Natural killer cell (primary cell): Measurements from ENCODE around the gene PKHD1. TPM values are rescaled to one million over a fixed set of nuclear protein-coding genes. Genes with fewer than 3 reads are reported as not detected.

ENCODE experiments used
- ATAC-seq, 3 donors: fragments of 150-1000 bp in 2 of 3; fragments of 200-7000 bp in 1 of 3; cut with Tn5 transposase; 1 replicate in 1 of 3; 2 replicates in 2 of 3; pipeline ENCODE4 v1.10.0; 2021; ENCODE audit warnings: mild to moderate bottlenecking in 2 of 3, moderate library complexity in 2 of 3
- DNase-seq, 2 donors: peaks; one replicate each; pipeline versions ENCODE4 v3.0.0 to v3.0.0-alpha.2; 2013 to 2021; ENCODE audit warnings: mixed read lengths in 1 of 2
- H3K27ac ChIP-seq: one replicate; pipeline ENCODE4 v1.5.1; 2013; ENCODE audit warnings: mild to moderate bottlenecking, low read length
- H3K27me3 ChIP-seq: one replicate; pipeline ENCODE4 v1.6.1; 2013; ENCODE audit warnings: low read length; ENCODE audit not compliant: control insufficient read depth, insufficient read depth
- H3K36me3 ChIP-seq: one replicate; pipeline ENCODE4 v1.6.1; 2013; ENCODE audit warnings: low read length; ENCODE audit not compliant: control insufficient read depth, insufficient read depth
- H3K4me1 ChIP-seq: one replicate; pipeline ENCODE4 v1.6.1; 2013; ENCODE audit warnings: low read length; ENCODE audit not compliant: control insufficient read depth, insufficient read depth
- H3K4me3 ChIP-seq: one replicate; pipeline ENCODE4 v1.5.1; 2013; ENCODE audit warnings: low read length
- H3K9me3 ChIP-seq: one replicate; pipeline ENCODE4 v1.6.1; 2013; ENCODE audit warnings: low read length; ENCODE audit not compliant: control insufficient read depth, insufficient read depth
- H3K27ac Mint-ChIP-seq, 2 donors: one replicate each; pipeline ENCODE4 v1.8.0; 2022; ENCODE audit warnings: mild to moderate bottlenecking in 2 of 2, mixed read lengths in 2 of 2, moderate library complexity in 1 of 2
- H3K27me3 Mint-ChIP-seq, 2 donors: one replicate each; pipeline ENCODE4 v1.8.0; 2022; ENCODE audit warnings: low read depth in 2 of 2, mixed read lengths in 2 of 2
- H3K36me3 Mint-ChIP-seq: one replicate; pipeline ENCODE4 v1.8.0; 2022; ENCODE audit warnings: mixed read lengths
- H3K4me1 Mint-ChIP-seq, 2 donors: one replicate each; pipeline ENCODE4 v1.8.0; 2022; ENCODE audit warnings: mixed read lengths in 2 of 2
- H3K4me3 Mint-ChIP-seq: one replicate; pipeline ENCODE4 v1.8.0; 2022; ENCODE audit warnings: mild to moderate bottlenecking, moderate library complexity, mixed read lengths
- H3K9me3 Mint-ChIP-seq, 2 donors: one replicate each; pipeline ENCODE4 v1.8.0; 2022; ENCODE audit warnings: mixed read lengths in 2 of 2
- WGBS: methylation state at CpG from one replicate; pipeline ENCODE4 v1.1.7; 2013; ENCODE audit warnings: missing lambda C conversion rate; ENCODE audit not compliant: insufficient coverage; 5-methylcytosine and 5-hydroxymethylcytosine counted together
- intact Hi-C: fragments of 100-400 bp; cut with micrococcal nuclease; formaldehyde crosslinking; loops from one replicate; pipeline ENCODE4 v1.14.2; 2022
- total RNA-seq, 4 donors: library from RNA; stranded (reverse); fragments of 120-200 nt in 1 of 4; gene quantifications; one replicate each; pipeline versions ENCODE4 v1.2.3 to v1.2.4, GENCODE V29; 2013 to 2022
- TF ChIP-seq, protein P1 (sequence below): fragments of 200-600 bp; IDR thresholded peaks from one replicate; pipeline ENCODE4 v1.8.0; 2022; ENCODE audit warnings: antibody characterized with exemption

The PKHD1 gene
- total RNA-seq, 3 donors from 2014 or later (not counting 1 experiment from before 2014, with no cell fraction given): not detected

DNA sequence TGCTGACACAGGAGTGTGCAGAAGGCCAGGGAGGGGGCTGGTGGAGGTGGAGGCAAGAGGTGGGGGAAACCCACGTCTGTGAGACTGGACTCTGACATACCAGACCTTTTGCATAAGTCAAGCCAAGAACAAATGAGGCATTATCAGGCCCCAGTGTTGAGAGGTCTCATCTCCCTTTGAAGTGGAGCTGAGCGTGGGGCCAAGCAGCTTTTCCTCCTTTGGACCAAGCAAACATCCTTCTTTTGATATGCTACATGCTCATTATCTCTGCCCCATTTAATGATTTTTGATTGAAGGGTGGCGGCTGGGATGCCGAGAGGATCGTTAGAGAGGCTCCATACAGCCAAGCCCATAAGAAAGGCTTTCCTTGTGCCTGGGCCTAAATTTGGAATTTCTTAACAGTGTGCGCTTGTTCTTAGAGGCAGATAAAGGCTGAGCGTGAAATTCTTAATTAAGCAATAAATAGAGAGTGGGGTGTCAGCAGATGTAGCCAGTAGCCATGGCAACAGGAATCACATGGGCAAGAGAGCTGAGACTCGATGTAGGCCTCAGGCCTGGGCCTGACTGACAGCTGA, 244.5 kb downstream of the PKHD1 start:
- Mint-ChIP-seq H3K4me1 (no peaks in the 10 kb centered on the region), H3K27me3 (peaks cover 0 to 5% of the 10 kb centered on the region in 2 donors), H3K4me3 (no peak overlapping the region), H3K27ac (no peak overlapping the region), H3K9me3 (peaks cover 0 to 2% of the 10 kb centered on the region in 2 donors), H3K36me3 (no peaks in the 10 kb centered on the region)
- no peaks in the 10 kb centered on the region for H3K4me1 ChIP-seq
- H3K27ac ChIP-seq: no peak overlapping the region
- H3K9me3 ChIP-seq: no peaks in the 10 kb centered on the region
- H3K27me3 ChIP-seq: no peaks in the 10 kb centered on the region
- ATAC-seq (no peak), DNase-seq (no peak)
- H3K4me3 ChIP-seq: no peak overlapping the region
- TF ChIP-seq, protein P1, sequence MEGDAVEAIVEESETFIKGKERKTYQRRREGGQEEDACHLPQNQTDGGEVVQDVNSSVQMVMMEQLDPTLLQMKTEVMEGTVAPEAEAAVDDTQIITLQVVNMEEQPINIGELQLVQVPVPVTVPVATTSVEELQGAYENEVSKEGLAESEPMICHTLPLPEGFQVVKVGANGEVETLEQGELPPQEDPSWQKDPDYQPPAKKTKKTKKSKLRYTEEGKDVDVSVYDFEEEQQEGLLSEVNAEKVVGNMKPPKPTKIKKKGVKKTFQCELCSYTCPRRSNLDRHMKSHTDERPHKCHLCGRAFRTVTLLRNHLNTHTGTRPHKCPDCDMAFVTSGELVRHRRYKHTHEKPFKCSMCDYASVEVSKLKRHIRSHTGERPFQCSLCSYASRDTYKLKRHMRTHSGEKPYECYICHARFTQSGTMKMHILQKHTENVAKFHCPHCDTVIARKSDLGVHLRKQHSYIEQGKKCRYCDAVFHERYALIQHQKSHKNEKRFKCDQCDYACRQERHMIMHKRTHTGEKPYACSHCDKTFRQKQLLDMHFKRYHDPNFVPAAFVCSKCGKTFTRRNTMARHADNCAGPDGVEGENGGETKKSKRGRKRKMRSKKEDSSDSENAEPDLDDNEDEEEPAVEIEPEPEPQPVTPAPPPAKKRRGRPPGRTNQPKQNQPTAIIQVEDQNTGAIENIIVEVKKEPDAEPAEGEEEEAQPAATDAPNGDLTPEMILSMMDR: no peak
- H3K36me3 ChIP-seq: no peaks in the 10 kb centered on the region
- intact Hi-C loops: no loop called here
- 82% methylated on average over 8 of the region's 8 CpGs for WGBS

GRCh38 chr6:51842061-51842803, 245.2 kb downstream of the PKHD1 start:
- TF ChIP-seq, protein P1: no peak
- no peak overlapping the region for H3K4me3 ChIP-seq
- ATAC-seq: no peak
- H3K9me3 Mint-ChIP-seq: peaks cover 0 to 2% of the 10 kb centered on the region in 2 donors
- no peaks in the 10 kb centered on the region for H3K36me3 ChIP-seq
- no peaks in the 10 kb centered on the region for H3K4me1 Mint-ChIP-seq
- no peak overlapping the region for H3K27ac ChIP-seq
- no peak overlapping the region for H3K27ac Mint-ChIP-seq
- H3K27me3 Mint-ChIP-seq: peaks cover 0 to 5% of the 10 kb centered on the region in 2 donors
- no peak overlapping the region for H3K4me3 Mint-ChIP-seq
- intact Hi-C loops: no loop called here
- DNase-seq: no peak
- 88% methylated on average over 11 of the region's 11 CpGs for WGBS
- no peaks in the 10 kb centered on the region for H3K36me3 Mint-ChIP-seq
- H3K4me1 ChIP-seq: no peaks in the 10 kb centered on the region
- H3K27me3 ChIP-seq: no peaks in the 10 kb centered on the region
- no peaks in the 10 kb centered on the region for H3K9me3 ChIP-seq

DNA sequence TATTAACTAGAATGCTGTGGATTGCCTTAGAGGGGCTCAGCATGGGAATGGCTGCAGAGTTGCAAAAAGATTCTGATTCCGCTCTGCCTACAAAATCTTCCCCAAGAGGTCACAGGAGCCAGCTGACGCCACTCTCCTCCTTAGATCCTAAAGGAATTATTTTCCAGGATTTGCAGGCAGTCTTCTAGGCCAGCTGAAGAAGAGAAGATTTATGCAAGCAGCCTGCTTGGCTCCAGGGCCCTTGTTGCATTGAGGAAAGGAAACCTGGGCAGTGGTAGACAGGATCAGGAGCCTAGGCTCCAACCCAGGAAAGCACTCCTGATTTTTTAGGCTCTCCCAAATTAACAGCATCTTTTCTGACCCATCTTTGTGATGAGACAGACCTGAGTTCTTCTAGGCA, 245.8 kb downstream of the PKHD1 start:
- intact Hi-C loops: no loop called here
- Mint-ChIP-seq H3K36me3 (no peaks in the 10 kb centered on the region), H3K4me1 (no peaks in the 10 kb centered on the region), H3K9me3 (peaks cover 0 to 2% of the 10 kb centered on the region in 2 donors), H3K4me3 (no peak overlapping the region), H3K27me3 (peaks cover 0 to 5% of the 10 kb centered on the region in 2 donors), H3K27ac (no peak overlapping the region)
- Histone ChIP-seq H3K9me3 (no peaks in the 10 kb centered on the region), H3K27me3 (no peaks in the 10 kb centered on the region), H3K27ac (no peak overlapping the region), H3K4me3 (no peak overlapping the region), H3K4me1 (no peaks in the 10 kb centered on the region), H3K36me3 (no peaks in the 10 kb centered on the region)
- DNase-seq (no peak), ATAC-seq (no peak)
- TF ChIP-seq, protein P1: no peak
- 94% methylated on average over 2 of the region's 2 CpGs for WGBS
